Esophagus muscularis mucosa (tissue), 3 donors: ENCODE results near the gene AK4.

Source experiments
- CTCF ChIP-seq, 3 experiments: fragments of 200-600 bp in 2 of 3; fragments of 450-650 bp in 1 of 3; sonication (generic) in 2 of 3; IDR thresholded peaks; one replicate each; pipeline ENCODE4 v1.5.1; 2017 to 2019; ENCODE audit warnings: antibody characterized with exemption in 3 of 3, mild to moderate bottlenecking in 2 of 3, moderate library complexity in 1 of 3
- POLR2A ChIP-seq: fragments of 450-650 bp; IDR thresholded peaks from one replicate; pipeline ENCODE4 v1.6.1; 2017; ENCODE audit warnings: antibody characterized with exemption, moderate library complexity, mild to moderate bottlenecking, low read depth

- TF ChIP-seq POLR2A (no peak), CTCF (IDR thresholded peaks at IDR 0.05) (no peak)
These were observed 117.3 kb downstream of the AK4 start for GRCh38 chr1:65265296-65265650.
